ENCODE data around the gene CCDC54.

Gene CCDC54

DNA sequence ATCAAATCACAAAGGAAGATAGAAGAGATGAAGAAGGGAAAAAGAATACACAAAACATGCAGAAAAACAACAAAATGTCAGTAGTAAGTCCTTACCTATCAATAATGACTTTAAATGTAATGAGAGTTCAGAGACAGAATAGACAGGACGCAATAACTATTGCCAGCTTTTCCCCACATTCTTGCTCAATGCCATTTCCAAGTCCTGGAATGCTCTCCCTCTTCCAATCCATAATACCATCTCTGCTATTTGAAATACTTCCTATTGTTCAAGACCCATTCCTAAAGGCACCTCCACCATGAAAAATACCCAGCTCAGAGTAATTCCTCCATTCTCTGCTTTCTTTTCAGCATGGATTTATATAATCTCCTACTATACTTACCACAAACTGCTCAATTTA, 33.4 kb downstream of the CCDC54 start:
- peaks cover 8% of the 10 kb centered on the region for H3K4me1 Mint-ChIP-seq (ENCODE audit: low read depth)
- H3K4me3 Mint-ChIP-seq, result no peak overlapping the region
- peaks cover 13% of the 10 kb centered on the region for H3K9me3 Mint-ChIP-seq
- peaks cover 4% of the 10 kb centered on the region for H3K36me3 Mint-ChIP-seq (ENCODE audit: low read depth)
- no peaks in the 10 kb centered on the region for H3K27me3 Mint-ChIP-seq
- H3K27ac Mint-ChIP-seq, result no peak overlapping the region

DNA sequence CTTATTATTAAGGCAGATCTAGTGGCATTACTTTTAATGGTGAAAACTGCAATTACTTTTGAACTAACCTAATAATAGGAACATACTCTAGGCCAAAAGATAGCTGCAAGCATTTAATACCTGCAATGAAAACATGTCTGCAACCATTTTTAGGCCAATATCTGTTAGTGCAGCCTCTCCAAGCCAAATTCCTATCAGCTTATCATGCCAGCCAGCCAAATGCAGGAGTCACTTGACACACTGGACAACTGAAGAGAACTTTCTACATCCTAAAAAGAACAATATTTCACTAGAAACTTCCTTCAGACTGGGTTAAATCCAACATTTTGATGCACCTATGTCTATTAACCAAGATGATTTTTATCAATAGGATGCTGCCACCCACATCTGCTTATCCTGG, 33.8 kb downstream of the CCDC54 start:
- Mint-ChIP-seq H3K27ac (no peak overlapping the region), H3K27me3 (no peaks in the 10 kb centered on the region), H3K4me1 (ENCODE audit: low read depth) (peaks cover 8% of the 10 kb centered on the region), H3K36me3 (ENCODE audit: low read depth) (peaks cover 4% of the 10 kb centered on the region), H3K9me3 (peaks cover 13% of the 10 kb centered on the region), H3K4me3 (no peak overlapping the region)

DNA sequence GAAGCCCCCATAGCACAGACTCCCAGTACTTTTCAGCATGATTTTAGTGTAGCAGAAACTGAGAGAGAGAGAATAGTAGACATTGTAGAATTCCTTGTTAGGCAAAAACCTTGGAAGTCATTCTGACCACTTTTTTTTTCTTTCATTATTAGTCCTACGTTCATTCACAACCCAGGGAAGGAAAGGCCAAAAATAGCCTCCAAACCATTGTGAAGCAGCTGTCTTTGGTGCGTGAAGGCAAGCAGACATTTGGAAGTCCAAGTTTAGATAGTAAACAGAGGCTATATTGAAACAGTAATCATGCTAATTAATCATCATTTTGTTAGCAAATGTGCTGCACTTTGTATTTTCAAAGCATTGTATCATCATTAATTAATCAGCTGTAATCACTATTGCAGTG, 34.5 kb downstream of the CCDC54 start:
- peaks cover 8% of the 10 kb centered on the region for H3K4me1 Mint-ChIP-seq (ENCODE audit: low read depth)
- H3K27me3 Mint-ChIP-seq, result no peaks in the 10 kb centered on the region
- H3K9me3 Mint-ChIP-seq, result peaks cover 13% of the 10 kb centered on the region
- peaks cover 4% of the 10 kb centered on the region for H3K36me3 Mint-ChIP-seq (ENCODE audit: low read depth)
- H3K27ac Mint-ChIP-seq, result no peak overlapping the region
- H3K4me3 Mint-ChIP-seq, result no peak overlapping the region

DNA sequence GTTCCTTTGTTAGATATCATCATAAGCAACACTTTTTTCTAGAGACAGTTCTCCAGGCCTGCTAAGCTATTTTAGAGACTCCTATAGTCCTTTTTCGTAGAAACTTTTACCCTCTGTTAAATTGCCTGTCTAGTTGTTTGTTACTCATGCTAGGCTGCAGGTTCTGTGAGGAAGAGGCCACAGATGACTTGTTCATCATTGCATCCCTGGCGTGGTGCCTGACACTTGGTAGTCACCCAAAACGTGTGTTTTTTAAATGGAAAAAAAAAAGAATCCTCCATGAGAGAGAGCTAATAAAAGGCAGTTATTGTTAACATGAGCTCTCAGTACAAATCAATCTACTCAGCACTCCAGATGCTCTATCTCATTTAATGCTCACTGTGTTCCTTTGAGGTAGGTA, 35.1 kb downstream of the CCDC54 start:
- peaks cover 13% of the 10 kb centered on the region for H3K9me3 Mint-ChIP-seq
- H3K36me3 Mint-ChIP-seq (ENCODE audit: low read depth), result peaks cover 4% of the 10 kb centered on the region
- peaks cover 8% of the 10 kb centered on the region for H3K4me1 Mint-ChIP-seq (ENCODE audit: low read depth)
- no peaks in the 10 kb centered on the region for H3K27me3 Mint-ChIP-seq
- H3K27ac Mint-ChIP-seq, result no peak overlapping the region
- H3K4me3 Mint-ChIP-seq, result no peak overlapping the region

DNA sequence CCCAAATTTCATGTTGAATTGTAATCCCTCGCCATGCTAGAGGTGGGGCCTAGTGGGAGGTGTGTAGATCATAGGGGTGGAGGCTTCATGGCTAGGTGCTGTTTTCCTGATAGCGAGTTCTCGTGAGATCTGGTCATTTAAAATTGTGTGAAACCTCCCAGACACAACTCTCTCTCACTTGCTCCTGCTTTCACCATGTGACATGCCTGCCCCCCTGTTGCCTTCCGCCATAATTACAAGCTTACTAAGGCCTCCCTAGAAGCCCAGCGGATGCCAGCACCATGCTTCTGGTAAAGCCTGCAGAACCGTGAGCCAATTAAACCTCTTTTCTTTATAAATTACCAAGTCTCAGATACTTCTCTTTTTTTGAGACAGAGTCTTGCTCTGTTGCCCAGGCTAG, 36.0 kb downstream of the CCDC54 start:
- peaks cover 10% of the 10 kb centered on the region for H3K9me3 Mint-ChIP-seq
- H3K36me3 Mint-ChIP-seq (ENCODE audit: low read depth), result peaks cover 4% of the 10 kb centered on the region
- no peak overlapping the region for H3K27ac Mint-ChIP-seq
- H3K4me3 Mint-ChIP-seq, result no peak overlapping the region
- peaks cover 8% of the 10 kb centered on the region for H3K4me1 Mint-ChIP-seq (ENCODE audit: low read depth)
- no peaks in the 10 kb centered on the region for H3K27me3 Mint-ChIP-seq

DNA sequence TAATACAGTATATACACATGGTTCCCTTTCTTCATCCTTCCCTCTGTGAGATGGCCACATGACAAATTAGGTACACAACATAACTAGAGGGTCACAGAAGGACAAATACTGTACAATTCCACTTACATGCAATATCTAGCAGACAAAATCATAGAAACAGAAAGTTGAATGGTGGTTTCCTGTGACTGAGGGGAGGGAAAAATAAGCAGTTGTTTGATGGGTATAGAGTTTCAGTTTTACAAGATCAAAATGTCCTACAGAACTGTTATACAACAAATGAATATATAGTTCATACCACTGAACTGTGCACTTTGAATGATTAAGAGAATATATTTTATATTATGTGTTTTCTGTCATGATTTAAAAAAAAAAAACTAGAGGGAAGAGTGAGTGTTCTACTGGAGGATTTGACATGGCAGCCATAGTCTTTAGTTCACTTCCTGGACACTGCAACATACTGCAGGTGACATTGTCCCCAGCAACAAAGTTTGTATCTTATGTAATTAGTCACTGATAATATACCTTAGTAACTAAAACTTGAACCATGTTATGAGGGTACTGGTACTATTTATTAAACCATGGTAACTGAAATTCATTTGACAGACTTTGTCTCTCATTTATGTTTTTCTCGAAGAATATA, 37.2 kb downstream of the CCDC54 start:
- Mint-ChIP-seq H3K27ac (no peak overlapping the region), H3K4me1 (ENCODE audit: low read depth) (peaks cover 8% of the 10 kb centered on the region), H3K27me3 (peaks cover 6% of the 10 kb centered on the region), H3K4me3 (no peak overlapping the region), H3K36me3 (ENCODE audit: low read depth) (peaks cover 2% of the 10 kb centered on the region), H3K9me3 (peaks cover 6% of the 10 kb centered on the region)

DNA sequence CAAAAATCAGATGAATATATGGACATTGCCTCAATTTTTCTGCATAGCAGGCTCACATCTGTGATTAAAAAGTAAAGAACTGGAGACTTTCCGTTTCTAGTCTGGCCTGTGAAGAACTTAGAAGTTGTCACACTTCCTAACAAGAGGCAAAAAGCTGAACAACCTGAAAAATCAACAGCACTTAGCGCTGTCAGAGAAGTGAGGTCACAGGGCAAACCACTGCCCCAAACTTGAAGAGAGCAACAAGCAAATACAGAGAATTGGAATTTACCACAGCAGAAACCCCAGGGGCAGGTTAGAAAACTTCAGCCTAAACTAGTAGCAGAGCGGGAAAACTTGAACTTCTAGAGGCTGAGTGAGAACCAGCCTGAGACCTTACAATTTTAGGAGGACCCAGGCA, 38.9 kb downstream of the CCDC54 start:
- Mint-ChIP-seq H3K36me3 (ENCODE audit: low read depth) (no peaks in the 10 kb centered on the region), H3K9me3 (no peaks in the 10 kb centered on the region), H3K4me3 (no peak overlapping the region), H3K27me3 (peaks cover 9% of the 10 kb centered on the region), H3K27ac (no peak overlapping the region), H3K4me1 (ENCODE audit: low read depth) (peaks cover 10% of the 10 kb centered on the region)

DNA sequence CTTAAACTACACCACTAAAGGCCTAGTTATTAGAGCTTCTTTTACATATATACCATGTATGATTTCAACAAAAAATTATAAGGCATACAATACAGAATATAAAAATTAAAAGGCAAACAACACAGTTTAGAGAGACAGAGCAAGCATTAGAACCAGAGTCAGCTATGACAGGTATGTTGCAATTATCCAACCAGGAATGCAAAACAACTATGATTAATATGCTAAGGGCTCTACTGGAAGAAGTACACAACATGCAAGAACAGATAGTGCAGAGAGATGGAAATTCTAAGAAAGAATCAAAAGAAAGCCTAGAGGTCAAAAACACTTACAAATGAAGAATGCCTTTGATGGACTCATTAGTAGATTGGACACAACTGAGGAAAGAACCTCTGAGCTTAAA, 39.6 kb downstream of the CCDC54 start:
- no peak overlapping the region for H3K4me3 Mint-ChIP-seq
- H3K4me1 Mint-ChIP-seq (ENCODE audit: low read depth), result peaks cover 11% of the 10 kb centered on the region
- H3K36me3 Mint-ChIP-seq (ENCODE audit: low read depth), result no peaks in the 10 kb centered on the region
- no peak overlapping the region for H3K27ac Mint-ChIP-seq
- H3K9me3 Mint-ChIP-seq, result no peaks in the 10 kb centered on the region
- peaks cover 12% of the 10 kb centered on the region for H3K27me3 Mint-ChIP-seq

DNA sequence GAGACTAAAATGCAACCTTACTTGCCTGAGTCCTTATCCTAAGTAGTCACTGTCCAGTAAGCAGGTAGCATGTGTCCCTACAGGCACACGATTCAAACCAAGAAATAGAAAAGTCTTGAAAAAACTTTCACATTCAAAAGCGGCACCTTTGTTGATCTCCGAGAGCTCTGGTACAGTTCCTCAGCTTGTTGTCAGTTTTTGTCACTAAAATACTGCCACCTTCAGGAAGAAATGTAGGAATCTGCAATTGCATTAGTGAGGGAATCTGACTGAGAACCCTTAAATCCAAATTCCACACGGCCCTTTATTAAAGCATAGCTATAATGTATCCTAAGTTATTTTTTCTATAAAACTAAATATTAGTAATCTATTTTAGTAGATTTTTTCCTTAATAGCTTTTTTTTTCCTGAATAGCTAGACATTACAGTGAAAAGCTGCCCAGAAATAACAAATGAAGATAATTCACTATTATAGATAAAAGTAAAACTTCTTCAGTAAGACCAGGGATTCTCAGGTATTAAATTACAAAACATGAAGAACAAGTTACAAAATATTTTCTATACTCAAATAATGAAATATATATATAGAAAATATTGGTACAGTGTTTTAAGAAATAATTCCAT, 44.0 kb downstream of the CCDC54 start:
- Mint-ChIP-seq H3K9me3 (no peaks in the 10 kb centered on the region), H3K27ac (no peak overlapping the region), H3K36me3 (ENCODE audit: low read depth) (no peaks in the 10 kb centered on the region), H3K27me3 (peaks cover 20% of the 10 kb centered on the region), H3K4me3 (peak overlapping the region; percentile 59), H3K4me1 (ENCODE audit: low read depth) (peaks cover 3% of the 10 kb centered on the region)

DNA sequence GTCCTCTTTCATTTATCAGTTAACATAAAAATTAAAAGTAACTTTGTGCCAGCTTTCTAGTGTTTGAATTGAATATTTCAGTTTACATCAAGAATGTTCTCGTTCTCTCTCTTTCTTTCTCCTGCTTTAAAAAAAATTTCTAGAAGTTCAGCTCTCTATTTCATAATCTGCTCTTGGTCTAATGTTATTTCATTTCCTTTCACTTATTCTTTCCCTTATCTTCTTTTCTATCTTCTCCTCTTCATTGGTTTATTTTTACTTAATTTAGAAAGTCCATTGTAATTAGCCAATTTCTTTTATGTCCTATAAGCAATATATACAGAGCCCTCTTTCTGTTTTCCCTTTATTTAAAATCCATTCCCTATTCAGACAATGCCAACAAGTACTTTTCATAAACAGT, 44.6 kb downstream of the CCDC54 start:
- no peaks in the 10 kb centered on the region for H3K36me3 Mint-ChIP-seq (ENCODE audit: low read depth)
- peaks cover 20% of the 10 kb centered on the region for H3K27me3 Mint-ChIP-seq
- H3K27ac Mint-ChIP-seq, result no peak overlapping the region
- H3K4me3 Mint-ChIP-seq, result no peak overlapping the region
- peaks cover 3% of the 10 kb centered on the region for H3K4me1 Mint-ChIP-seq (ENCODE audit: low read depth)
- no peaks in the 10 kb centered on the region for H3K9me3 Mint-ChIP-seq

DNA sequence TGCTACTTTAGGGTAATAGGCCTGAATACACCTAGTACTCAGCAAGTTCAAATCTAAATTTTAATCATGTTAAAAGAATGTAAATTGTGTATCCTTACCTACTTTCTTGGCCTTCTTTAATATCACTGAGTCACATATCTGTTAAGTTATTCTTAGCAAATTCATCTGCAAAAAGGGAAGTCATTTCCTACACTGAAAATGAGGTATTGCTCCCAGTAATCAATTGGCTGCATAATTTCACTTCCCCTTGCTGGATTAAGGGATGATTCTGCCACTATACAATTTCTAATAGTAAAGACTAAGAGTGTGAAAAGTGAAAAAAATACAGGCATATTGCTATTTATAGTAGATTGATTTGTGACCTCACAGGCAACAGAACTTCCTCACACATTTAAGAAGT, 47.8 kb downstream of the CCDC54 start:
- H3K4me1 Mint-ChIP-seq (ENCODE audit: low read depth), result peaks cover 9% of the 10 kb centered on the region
- no peak overlapping the region for H3K27ac Mint-ChIP-seq
- H3K4me3 Mint-ChIP-seq, result no peak overlapping the region
- no peaks in the 10 kb centered on the region for H3K9me3 Mint-ChIP-seq
- H3K36me3 Mint-ChIP-seq (ENCODE audit: low read depth), result no peaks in the 10 kb centered on the region
- peaks cover 19% of the 10 kb centered on the region for H3K27me3 Mint-ChIP-seq

DNA sequence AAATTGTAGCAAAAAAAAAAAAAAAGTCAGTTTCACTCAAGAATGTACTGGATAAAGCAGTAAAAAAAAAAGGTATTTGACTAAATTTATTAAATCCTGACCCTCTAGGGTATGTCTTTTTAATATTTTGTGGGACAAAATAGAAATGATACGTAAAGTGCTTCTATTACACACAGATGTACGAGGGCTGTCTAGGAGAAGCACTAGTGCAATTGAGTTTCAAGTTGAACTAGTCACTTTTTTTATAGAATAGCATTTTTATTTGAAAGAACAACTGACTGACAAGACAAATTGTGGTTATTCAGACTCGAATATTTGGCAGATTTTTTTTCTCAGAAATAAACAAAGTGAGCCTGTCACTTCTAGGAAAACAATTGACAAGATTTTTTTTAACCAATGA, 49.0 kb downstream of the CCDC54 start:
- H3K9me3 Mint-ChIP-seq, result no peaks in the 10 kb centered on the region
- H3K4me1 Mint-ChIP-seq (ENCODE audit: low read depth), result peaks cover 15% of the 10 kb centered on the region
- H3K4me3 Mint-ChIP-seq, result no peak overlapping the region
- H3K27ac Mint-ChIP-seq, result no peak overlapping the region
- H3K36me3 Mint-ChIP-seq (ENCODE audit: low read depth), result no peaks in the 10 kb centered on the region
- H3K27me3 Mint-ChIP-seq, result peaks cover 16% of the 10 kb centered on the region

All from stimulated activated naive CD8-positive, alpha-beta T cell treated with anti-CD3 and anti-CD28 coated beads, Interleukin-15, Interleukin-2, amounts not matched to agents 100 ng/mL and 50 ng/mL, for 24 hours (primary cell).